H9 (cell line): ENCODE results near the gene P2RX2. TPM values are rescaled to one million over a fixed set of nuclear protein-coding genes. Genes with fewer than 3 reads are reported as not detected.

Experiments used
- DNase-seq: peaks from one replicate; pipeline ENCODE4 v3.0.0-alpha.2; 2017
- H2AFZ ChIP-seq: one replicate; pipeline ENCODE4 v1.6.1; 2013; ENCODE audit warnings: mild to moderate bottlenecking, low read length, control low read depth, moderate library complexity
- H2AK5ac ChIP-seq: 2 replicates; pipeline ENCODE4 v1.6.1; 2013; ENCODE audit warnings: low read length, control low read depth, mixed read lengths; ENCODE audit not compliant: insufficient read length
- H2BK120ac ChIP-seq: one replicate; pipeline ENCODE4 v1.6.1; 2013; ENCODE audit warnings: low read depth, mild to moderate bottlenecking, low read length, control low read depth, inconsistent platforms; ENCODE audit not compliant: poor library complexity, severe bottlenecking
- H2BK12ac ChIP-seq: 2 replicates; pipeline ENCODE4 v1.6.1; 2013; ENCODE audit warnings: low read length, control low read depth, mixed read lengths, low read depth; ENCODE audit not compliant: insufficient read length
- H2BK15ac ChIP-seq: 2 replicates; pipeline ENCODE4 v1.6.1; 2013; ENCODE audit warnings: low read depth, low read length, control low read depth
- H2BK20ac ChIP-seq: one replicate; pipeline ENCODE4 v1.6.1; 2013; ENCODE audit warnings: low read depth, mild to moderate bottlenecking, low read length, control low read depth, inconsistent platforms; ENCODE audit not compliant: poor library complexity, severe bottlenecking
- H2BK5ac ChIP-seq: 2 replicates; pipeline ENCODE4 v1.6.1; 2013; ENCODE audit warnings: low read length, control low read depth, mixed read lengths; ENCODE audit not compliant: insufficient read length
- H3K14ac ChIP-seq: 2 replicates; pipeline ENCODE4 v1.6.1; 2013; ENCODE audit warnings: low read length, control low read depth; ENCODE audit not compliant: insufficient read depth
- H3K18ac ChIP-seq: 2 replicates; pipeline ENCODE4 v1.6.1; 2013; ENCODE audit warnings: low read depth, mild to moderate bottlenecking, mixed read lengths, low read length, control low read depth; ENCODE audit not compliant: insufficient read length
- H3K23ac ChIP-seq: 2 replicates; pipeline ENCODE4 v1.6.1; 2013; ENCODE audit warnings: low read length, control low read depth, mixed read lengths, low read depth; ENCODE audit not compliant: insufficient read length
- H3K23me2 ChIP-seq: 2 replicates; pipeline ENCODE4 v1.6.1; 2013; ENCODE audit warnings: low read depth, mild to moderate bottlenecking, mixed read lengths, low read length, control low read depth; ENCODE audit not compliant: insufficient read length, poor library complexity, severe bottlenecking
- H3K27ac ChIP-seq: 2 replicates; pipeline ENCODE4 v1.5.1; 2013; ENCODE audit warnings: low read length, control low read depth, mixed read lengths, low read depth; ENCODE audit not compliant: insufficient read length
- H3K27me3 ChIP-seq: 2 replicates; pipeline ENCODE4 v1.6.1; 2013; ENCODE audit warnings: low read length, control low read depth, inconsistent platforms; ENCODE audit not compliant: insufficient read depth
- H3K4ac ChIP-seq: 2 replicates; pipeline ENCODE4 v1.6.1; 2013; ENCODE audit warnings: low read depth, mild to moderate bottlenecking, control low read depth, inconsistent platforms, low read length, moderate library complexity
- H3K4me1 ChIP-seq: 2 replicates; pipeline ENCODE4 v1.6.1; 2013; ENCODE audit warnings: low read length, control low read depth, inconsistent platforms; ENCODE audit not compliant: insufficient read depth
- H3K4me2 ChIP-seq: 2 replicates; pipeline ENCODE4 v1.6.1; 2013; ENCODE audit warnings: low read length, control low read depth, mixed read lengths; ENCODE audit not compliant: insufficient read length, insufficient read depth
- H3K56ac ChIP-seq: 2 replicates; pipeline ENCODE4 v1.6.1; 2013; ENCODE audit warnings: low read depth, mild to moderate bottlenecking, mixed read lengths, low read length, control low read depth; ENCODE audit not compliant: insufficient read length
- H3K79me1 ChIP-seq: 2 replicates; pipeline ENCODE4 v1.6.1; 2013; ENCODE audit warnings: low read depth, mild to moderate bottlenecking, moderate library complexity, low read length, control low read depth, inconsistent platforms; ENCODE audit not compliant: insufficient read depth, poor library complexity, severe bottlenecking
- H3K79me2 ChIP-seq: 2 replicates; pipeline ENCODE4 v1.6.1; 2013; ENCODE audit warnings: low read length, control low read depth, inconsistent platforms; ENCODE audit not compliant: insufficient read depth
- H3K9ac ChIP-seq: 2 replicates; pipeline ENCODE4 v1.6.1; 2013; ENCODE audit warnings: low read length, control low read depth, mixed read lengths; ENCODE audit not compliant: insufficient read length; ENCODE audit errors: extremely low read depth
- H3K9me3 ChIP-seq: one replicate; pipeline ENCODE4 v1.6.1; 2013; ENCODE audit warnings: low read depth, low read length, inconsistent platforms; ENCODE audit not compliant: control insufficient read depth
- H3T11ph ChIP-seq: one replicate; pipeline ENCODE4 v1.6.1; 2013; ENCODE audit warnings: mild to moderate bottlenecking, low read length, control low read depth, inconsistent platforms
- H4K20me1 ChIP-seq: one replicate; pipeline ENCODE4 v1.6.1; 2013; ENCODE audit not compliant: control insufficient read depth, insufficient read length, insufficient read depth
- H4K5ac ChIP-seq: 2 replicates; pipeline ENCODE4 v1.6.1; 2013; ENCODE audit warnings: low read depth, mild to moderate bottlenecking, mixed read lengths, low read length, control low read depth; ENCODE audit not compliant: insufficient read length
- H4K8ac ChIP-seq: replicated peaks from 2 replicates; pipeline ENCODE4 v1.6.1; 2013; ENCODE audit warnings: low read length, control low read depth, mixed read lengths, low read depth; ENCODE audit not compliant: insufficient read length
- H4K91ac ChIP-seq: 2 replicates; pipeline ENCODE4 v1.6.1; 2013; ENCODE audit warnings: low read depth, mild to moderate bottlenecking, moderate library complexity, mixed read lengths, low read length, control low read depth; ENCODE audit not compliant: insufficient read length
- H3K27ac Mint-ChIP-seq, 3 experiments: 2 replicates in 2 of 3; 3 replicates in 1 of 3; pipeline ENCODE4 v1.8.0; 2020 to 2021; ENCODE audit warnings: mixed read lengths in 3 of 3, mild to moderate bottlenecking in 1 of 3, moderate library complexity in 1 of 3
- H3K27me3 Mint-ChIP-seq: 2 replicates; pipeline ENCODE4 v1.8.0; 2021; ENCODE audit warnings: low read depth, mild to moderate bottlenecking, moderate library complexity, mixed read lengths
- H3K36me3 Mint-ChIP-seq, 3 experiments: 2 replicates in 2 of 3; 3 replicates in 1 of 3; pipeline ENCODE4 v1.8.0; 2020 to 2021; ENCODE audit warnings: low read depth in 3 of 3, mixed read lengths in 3 of 3; ENCODE audit not compliant: insufficient read depth in 1 of 3
- H3K4me1 Mint-ChIP-seq, 2 experiments: 2 replicates each; pipeline ENCODE4 v1.8.0; 2020; ENCODE audit warnings: mixed read lengths in 2 of 2
- H3K4me3 Mint-ChIP-seq, 2 experiments: 2 replicates in 1 of 2; 3 replicates in 1 of 2; pipeline ENCODE4 v1.8.0; 2020 to 2021; ENCODE audit warnings: mild to moderate bottlenecking in 2 of 2, mixed read lengths in 2 of 2, moderate library complexity in 1 of 2
- H3K9me3 Mint-ChIP-seq, 2 experiments: 2 replicates in 1 of 2; 3 replicates in 1 of 2; pipeline ENCODE4 v1.8.0; 2020; ENCODE audit warnings: mild to moderate bottlenecking in 2 of 2, mixed read lengths in 2 of 2, moderate library complexity in 1 of 2
- CTCF ChIP-seq: fragments of 200-600 bp; sonication (generic); conservative IDR thresholded peaks from 3 replicates; pipeline ENCODE4 v1.8.0; 2021; ENCODE audit warnings: antibody characterized with exemption, mild to moderate bottlenecking
- WGBS: extraction: QIAGEN DNeasy Blood & Tissue Kit; methylation state at CpG from one replicate; pipeline ENCODE4 v1.1.7; 2013; ENCODE audit warnings: missing lambda C conversion rate, low lambda C conversion rate, mixed read lengths; ENCODE audit not compliant: insufficient read length; ENCODE audit errors: extremely low coverage; 5-methylcytosine and 5-hydroxymethylcytosine counted together
- total RNA-seq: library from RNA; stranded (reverse); gene quantifications from 2 replicates; pipeline ENCODE4 v1.2.1, GENCODE V29; 2021

The P2RX2 gene
- total RNA-seq, 1 experiment from 2014 or later: 1.8 TPM

GRCh38 chr12:132579744-132580143 is 38.8 kb upstream of the P2RX2 start:
- TF ChIP-seq CTCF: no peak
- no peaks in the 10 kb centered on the region for H3K79me2 ChIP-seq
- peaks cover 15 to 46% (median 38%) of the 10 kb centered on the region in 3 experiments; a peak in 6 of 7 replicates for H3K36me3 Mint-ChIP-seq
- no peak overlapping the region for H2BK5ac ChIP-seq
- no peak overlapping the region for H2BK20ac ChIP-seq
- peaks cover 6% of the 10 kb centered on the region; the same call in 1 of the 2 replicates for H3K27me3 ChIP-seq
- no peak overlapping the region for H2BK15ac ChIP-seq
- H3K23ac ChIP-seq: no peak overlapping the region
- H3K4me1 ChIP-seq: no peaks in the 10 kb centered on the region
- peaks cover 16% of the 10 kb centered on the region for H3K23me2 ChIP-seq
- no peak overlapping the region for H2AK5ac ChIP-seq
- peaks cover 2% of the 10 kb centered on the region for H4K20me1 ChIP-seq
- no peak overlapping the region for H3K14ac ChIP-seq
- H2BK120ac ChIP-seq: no peak overlapping the region
- H2BK12ac ChIP-seq: no peak overlapping the region
- H3K4ac ChIP-seq: no peak overlapping the region
- peaks cover 54% of the 10 kb centered on the region for H3K27me3 Mint-ChIP-seq
- H4K91ac ChIP-seq: no peak overlapping the region
- peaks cover 4 to 8% of the 10 kb centered on the region in 2 experiments for H3K4me1 Mint-ChIP-seq
- no CpG with 5 or more reads among the region's 12 CpGs for WGBS
- H3K9me3 Mint-ChIP-seq: no peaks in the 10 kb centered on the region
- H2AFZ ChIP-seq: no peak overlapping the region
- H3K56ac ChIP-seq: no peak overlapping the region
- no peak overlapping the region for H3K4me2 ChIP-seq
- H3K9ac ChIP-seq: no peak overlapping the region
- H3K18ac ChIP-seq: no peak overlapping the region
- DNase-seq: no peak
- no peak overlapping the region for H3K4me3 Mint-ChIP-seq
- no peak overlapping the region for H4K8ac ChIP-seq
- H3K27ac ChIP-seq: no peak overlapping the region
- no peak overlapping the region for H3K27ac Mint-ChIP-seq
- no peaks in the 10 kb centered on the region for H3K79me1 ChIP-seq
- H3K9me3 ChIP-seq: no peaks in the 10 kb centered on the region
- no peak overlapping the region for H4K5ac ChIP-seq
- H3T11ph ChIP-seq: no peak overlapping the region
